Astrocyte (in vitro differentiated cells and primary cell): ENCODE data around the gene UGT1A9. TPM values are rescaled to one million over a fixed set of nuclear protein-coding genes. Genes with fewer than 3 reads are reported as not detected.

Source experiments
- DNase-seq: peaks from one replicate; pipeline ENCODE4 v3.0.0-alpha.2; 2010; ENCODE audit warnings: low read depth
- FAIRE-seq: peaks from 2 replicates; lab custom pipeline; 2011; peaks lifted over from hg19 to GRCh38; lab: Jason Lieb, UNC
- H2AFZ ChIP-seq: 2 replicates; pipeline ENCODE4 v1.6.0; 2012; ENCODE audit warnings: low read depth, low read length, inconsistent platforms
- H3K27ac ChIP-seq: 2 replicates; pipeline ENCODE4 v1.5.1; 2011; ENCODE audit warnings: low read depth, low read length, inconsistent platforms
- H3K27me3 ChIP-seq: 2 replicates; pipeline ENCODE4 v1.6.0; 2011; ENCODE audit warnings: low read length, inconsistent platforms; ENCODE audit not compliant: insufficient read depth
- H3K36me3 ChIP-seq: 2 replicates; pipeline ENCODE4 v1.5.1; 2011; ENCODE audit warnings: low read length, inconsistent platforms; ENCODE audit not compliant: insufficient read depth
- H3K4me1 ChIP-seq: 2 replicates; pipeline ENCODE4 v1.5.1; 2011; ENCODE audit warnings: low read length, inconsistent platforms; ENCODE audit not compliant: insufficient read depth
- H3K4me2 ChIP-seq: 2 replicates; pipeline ENCODE4 v1.6.0; 2012; ENCODE audit warnings: low read length, inconsistent platforms
- H3K4me3 ChIP-seq: 2 replicates; pipeline ENCODE4 v1.5.1; 2011; ENCODE audit warnings: low read depth, mild to moderate bottlenecking, low read length, inconsistent platforms; ENCODE audit not compliant: insufficient read depth
- H3K79me2 ChIP-seq: 2 replicates; pipeline ENCODE4 v1.6.0; 2012; ENCODE audit warnings: mild to moderate bottlenecking, low read length, inconsistent platforms; ENCODE audit not compliant: insufficient read depth
- H3K9ac ChIP-seq: 2 replicates; pipeline ENCODE4 v1.6.0; 2012; ENCODE audit warnings: mild to moderate bottlenecking, low read length, inconsistent platforms
- H3K9me3 ChIP-seq: 2 replicates; pipeline ENCODE4 v1.5.1; 2012; ENCODE audit warnings: low read depth, mild to moderate bottlenecking, low read length, inconsistent platforms; ENCODE audit not compliant: insufficient read depth
- H4K20me1 ChIP-seq: 2 replicates; pipeline ENCODE4 v1.6.0; 2012; ENCODE audit warnings: low read length, inconsistent platforms; ENCODE audit not compliant: insufficient read depth
- H3K27ac Mint-ChIP-seq: one replicate; pipeline ENCODE4 v1.8.0; 2021; ENCODE audit warnings: mild to moderate bottlenecking, mixed read lengths; ENCODE audit not compliant: unreplicated experiment
- H3K27me3 Mint-ChIP-seq: one replicate; pipeline ENCODE4 v1.8.0; 2021; ENCODE audit warnings: low read depth, mixed read lengths; ENCODE audit not compliant: unreplicated experiment
- H3K36me3 Mint-ChIP-seq: one replicate; pipeline ENCODE4 v1.8.0; 2021; ENCODE audit warnings: low read depth, mixed read lengths; ENCODE audit not compliant: unreplicated experiment
- H3K4me1 Mint-ChIP-seq: one replicate; pipeline ENCODE4 v1.8.0; 2021; ENCODE audit warnings: low read depth, mixed read lengths; ENCODE audit not compliant: unreplicated experiment
- H3K4me3 Mint-ChIP-seq: one replicate; pipeline ENCODE4 v1.8.0; 2021; ENCODE audit warnings: mild to moderate bottlenecking, moderate library complexity, mixed read lengths; ENCODE audit not compliant: unreplicated experiment
- H3K9me3 Mint-ChIP-seq: one replicate; pipeline ENCODE4 v1.8.0; 2021; ENCODE audit warnings: mild to moderate bottlenecking, mixed read lengths; ENCODE audit not compliant: unreplicated experiment
- CTCF ChIP-seq: IDR thresholded peaks from 2 replicates; pipeline ENCODE4 v1.5.1; 2011; ENCODE audit warnings: low read depth, mild to moderate bottlenecking, inconsistent platforms, low read length, moderate library complexity; ENCODE audit not compliant: insufficient read depth
- EZH2 ChIP-seq: IDR thresholded peaks from 2 replicates; pipeline ENCODE4 v1.6.1; 2012; ENCODE audit warnings: mild to moderate bottlenecking, low read length, inconsistent platforms; ENCODE audit not compliant: insufficient read depth
- total RNA-seq: library from RNA; stranded (reverse); gene quantifications from 2 replicates; pipeline ENCODE4 v1.2.1, GENCODE V29; 2021

UGT1A9 gene
- total RNA-seq, 1 donor from 2014 or later: not detected

DNA sequence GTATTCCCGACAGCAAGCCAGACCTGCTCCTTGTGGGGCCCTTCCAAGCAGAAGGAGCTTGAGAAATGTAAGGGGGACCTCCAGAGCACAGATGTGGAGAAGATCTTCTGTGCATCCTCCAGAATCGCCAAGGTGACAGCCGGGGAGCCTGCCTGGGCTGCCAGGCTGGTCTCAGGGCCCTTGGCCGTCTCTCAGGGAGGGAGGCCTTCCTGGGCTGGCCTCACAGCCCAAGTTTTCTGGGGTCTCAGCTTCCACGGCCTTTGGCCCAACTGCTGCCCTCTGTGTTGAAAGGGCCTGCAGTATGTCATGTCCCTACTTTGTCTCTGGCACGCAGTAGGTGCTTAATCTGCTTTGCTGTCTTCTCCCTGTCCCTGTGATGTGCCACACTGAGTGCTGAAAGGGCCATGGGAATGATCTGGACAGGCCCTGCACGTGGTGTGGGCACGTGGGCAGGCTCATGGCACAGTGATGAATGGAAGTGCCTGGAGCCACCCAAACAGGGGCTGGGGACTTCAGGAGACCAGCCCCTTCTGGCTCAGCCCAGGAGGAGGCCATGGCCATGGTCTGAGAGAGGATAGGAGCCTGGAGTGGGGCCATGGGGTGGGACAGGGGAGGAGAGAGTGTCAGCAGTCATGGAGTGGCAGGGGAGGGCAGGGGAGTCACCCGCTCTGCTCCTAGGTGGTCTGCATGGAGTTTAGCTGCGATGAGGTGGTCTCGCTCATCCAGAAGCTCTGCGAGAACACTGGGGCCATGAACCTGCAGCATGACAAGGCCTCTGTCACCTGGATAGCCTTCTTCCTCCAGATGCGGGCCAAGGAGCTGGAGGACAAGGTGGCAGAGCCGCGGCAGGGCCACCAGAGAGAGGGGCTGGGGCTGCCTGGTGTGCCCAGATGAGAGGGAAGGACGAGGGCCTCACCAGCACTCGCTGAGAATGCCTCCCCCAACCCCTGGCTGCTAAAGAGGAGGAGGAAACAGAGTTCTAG is 147.2 kb downstream of the UGT1A9 start:
- no peak overlapping the region for H3K27ac Mint-ChIP-seq
- H3K27ac ChIP-seq: no peak overlapping the region
- H3K9me3 ChIP-seq: no peaks in the 10 kb centered on the region
- H3K4me1 Mint-ChIP-seq: no peaks in the 10 kb centered on the region
- H3K79me2 ChIP-seq: no peaks in the 10 kb centered on the region
- no peaks in the 10 kb centered on the region for H3K36me3 ChIP-seq
- DNase-seq: no peak
- H3K4me3 Mint-ChIP-seq: no peak overlapping the region
- no peak overlapping the region for H2AFZ ChIP-seq
- H3K4me3 ChIP-seq: no peak overlapping the region
- no peak overlapping the region for H3K4me2 ChIP-seq
- H4K20me1 ChIP-seq: no peaks in the 10 kb centered on the region
- no peaks in the 10 kb centered on the region for H3K4me1 ChIP-seq
- no peak overlapping the region for H3K9ac ChIP-seq
- no peaks in the 10 kb centered on the region for H3K27me3 ChIP-seq
- H3K36me3 Mint-ChIP-seq: no peaks in the 10 kb centered on the region
- FAIRE-seq: no peak
- peaks cover 23% of the 10 kb centered on the region for H3K27me3 Mint-ChIP-seq
- TF ChIP-seq EZH2: no peak
- no peaks in the 10 kb centered on the region for H3K9me3 Mint-ChIP-seq

- Histone ChIP-seq H3K9ac (no peak overlapping the region), H3K79me2 (no peaks in the 10 kb centered on the region), H4K20me1 (no peaks in the 10 kb centered on the region), H2AFZ (no peak overlapping the region), H3K27ac (no peak overlapping the region), H3K27me3 (no peaks in the 10 kb centered on the region), H3K9me3 (no peaks in the 10 kb centered on the region), H3K4me1 (no peaks in the 10 kb centered on the region), H3K4me3 (no peak overlapping the region), H3K4me2 (no peak overlapping the region), H3K36me3 (no peaks in the 10 kb centered on the region)
- DNase-seq (no peak), FAIRE-seq (no peak)
- TF ChIP-seq CTCF (no peak), EZH2 (no peak)
- H3K36me3 Mint-ChIP-seq: no peaks in the 10 kb centered on the region
- H3K4me1 Mint-ChIP-seq: no peaks in the 10 kb centered on the region
- H3K27me3 Mint-ChIP-seq: peaks cover 22% of the 10 kb centered on the region
- no peak overlapping the region for H3K27ac Mint-ChIP-seq
- H3K4me3 Mint-ChIP-seq: no peak overlapping the region
- H3K9me3 Mint-ChIP-seq: no peaks in the 10 kb centered on the region
Measured at GRCh38 chr2:233819884-233820773, 148.4 kb downstream of the UGT1A9 start.

DNA sequence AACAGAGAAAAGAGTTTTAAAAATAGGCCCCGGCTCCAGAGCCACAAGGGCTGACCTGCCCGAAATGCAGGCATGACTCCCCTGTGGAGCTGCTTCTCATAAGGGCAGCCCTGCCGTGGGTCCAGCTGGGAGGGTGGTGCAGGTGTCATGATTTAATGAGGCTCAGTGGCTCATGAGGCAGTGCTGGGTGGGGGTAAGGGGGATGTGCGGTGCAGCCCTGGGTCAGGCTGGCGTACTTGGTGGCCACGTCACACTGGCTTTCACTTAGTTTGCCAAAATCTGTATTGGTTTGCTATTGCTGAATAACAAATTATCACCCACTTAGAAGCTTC is 149.0 kb downstream of the UGT1A9 start:
- no peaks in the 10 kb centered on the region for H3K4me1 ChIP-seq
- no peaks in the 10 kb centered on the region for H3K27me3 ChIP-seq
- no peak overlapping the region for H3K9ac ChIP-seq
- FAIRE-seq (no peak), DNase-seq (no peak)
- H3K4me2 ChIP-seq: no peak overlapping the region
- H4K20me1 ChIP-seq: no peaks in the 10 kb centered on the region
- H3K36me3 ChIP-seq: no peaks in the 10 kb centered on the region
- no peak overlapping the region for H3K4me3 ChIP-seq
- Mint-ChIP-seq H3K36me3 (no peaks in the 10 kb centered on the region), H3K4me3 (no peak overlapping the region), H3K27ac (no peak overlapping the region), H3K4me1 (no peaks in the 10 kb centered on the region), H3K27me3 (peaks cover 22% of the 10 kb centered on the region), H3K9me3 (no peaks in the 10 kb centered on the region)
- no peak overlapping the region for H2AFZ ChIP-seq
- no peaks in the 10 kb centered on the region for H3K9me3 ChIP-seq
- no peak overlapping the region for H3K27ac ChIP-seq
- no peaks in the 10 kb centered on the region for H3K79me2 ChIP-seq
- no peak for TF ChIP-seq EZH2
- no peak for TF ChIP-seq CTCF
